HG02852 (cell line): ENCODE data around the gene NKAPL.

Source experiments
- ATAC-seq: cut with Tn5 transposase; IDR thresholded peaks from one replicate; pipeline ENCODE4 v1.9.1; 2021; ENCODE audit warnings: mild to moderate bottlenecking, moderate library complexity; ENCODE audit not compliant: unreplicated experiment

NKAPL gene

DNA sequence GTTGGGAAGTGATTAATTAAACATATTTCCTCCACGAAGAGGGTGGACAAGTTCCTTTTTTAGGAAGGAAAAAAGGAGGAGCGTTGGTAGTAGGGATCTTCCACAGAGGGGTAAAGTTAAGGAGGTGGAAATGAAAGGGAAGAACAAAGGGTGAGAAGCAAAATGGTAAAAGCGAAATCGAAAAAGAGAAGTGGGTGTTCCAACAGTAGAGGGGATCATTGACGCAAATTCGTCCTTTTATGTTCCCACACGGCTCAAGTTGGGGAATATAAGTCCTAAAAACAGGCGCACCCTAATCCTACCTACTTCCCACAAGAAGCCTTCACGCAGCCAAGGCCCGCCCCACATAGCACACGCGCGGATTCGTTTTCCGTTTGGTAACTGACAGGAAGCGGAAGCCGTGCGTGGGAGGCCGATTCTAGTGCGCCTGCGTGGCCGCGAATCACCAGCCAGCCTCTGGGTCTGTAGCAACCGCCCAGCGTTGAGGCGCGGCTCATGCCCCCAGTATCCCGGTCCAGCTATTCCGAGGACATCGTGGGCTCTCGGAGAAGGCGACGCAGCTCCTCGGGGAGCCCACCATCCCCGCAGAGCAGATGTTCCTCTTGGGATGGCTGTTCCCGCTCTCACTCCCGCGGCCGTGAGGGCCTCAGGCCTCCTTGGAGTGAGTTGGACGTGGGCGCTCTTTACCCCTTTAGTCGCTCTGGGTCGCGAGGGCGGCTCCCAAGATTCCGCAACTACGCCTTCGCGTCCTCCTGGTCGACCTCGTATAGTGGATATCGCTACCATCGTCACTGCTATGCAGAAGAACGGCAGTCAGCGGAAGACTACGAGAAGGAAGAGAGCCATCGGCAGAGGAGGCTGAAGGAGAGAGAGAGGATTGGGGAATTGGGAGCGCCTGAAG lies at the start of gene NKAPL:
TSS of gene NKAPL (plus strand) at position 421 of the 901 bp plus-strand sequence. CDS start at position 496, 75 bp downstream.
- no peak for ATAC-seq

GRCh38 chr6:28209753-28210535 lies 49.2 kb upstream of the NKAPL start:
- ATAC-seq, result no peak

- ATAC-seq, result peak; percentile 23
Measured at GRCh38 chr6:28211840-28212509, 47.1 kb upstream of the NKAPL start.

DNA sequence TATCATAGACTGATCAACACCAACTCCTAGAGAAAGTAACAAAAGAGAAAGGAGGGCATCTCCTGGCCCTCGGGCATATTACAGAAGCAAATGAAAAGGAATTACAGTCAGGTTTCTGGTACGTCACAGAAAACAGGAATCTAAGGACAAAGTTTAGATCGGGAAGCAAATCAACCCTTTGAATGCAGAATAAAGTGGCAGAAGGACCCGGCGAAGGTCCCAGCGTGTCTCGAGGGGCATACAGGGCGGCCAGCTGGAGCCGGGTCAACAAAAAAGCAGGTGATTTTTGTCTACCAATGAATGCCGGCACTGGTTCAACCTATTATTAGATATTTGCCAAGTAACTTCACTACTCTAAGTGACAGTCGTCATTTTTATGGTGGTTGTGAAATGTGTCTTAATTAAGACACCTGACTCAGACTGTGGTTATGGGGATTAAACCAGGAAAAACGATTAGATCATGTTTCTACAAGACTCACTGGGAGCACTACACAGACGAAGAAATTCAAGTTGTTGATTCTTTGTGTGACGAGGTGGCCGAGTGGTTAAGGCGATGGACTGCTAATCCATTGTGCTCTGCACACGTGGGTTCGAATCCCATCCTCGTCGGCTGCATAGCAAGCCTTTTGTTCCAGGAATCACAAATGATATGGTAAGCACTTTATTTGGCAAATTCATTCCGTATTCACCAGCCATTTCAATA lies 46.4 kb upstream of the NKAPL start:
- peak; percentile 56 for ATAC-seq

GRCh38 chr6:28213213-28213523 lies 45.9 kb upstream of the NKAPL start:
- no peak for ATAC-seq

GRCh38 chr6:28215425-28215824 lies 43.7 kb upstream of the NKAPL start:
- ATAC-seq, result no peak

DNA sequence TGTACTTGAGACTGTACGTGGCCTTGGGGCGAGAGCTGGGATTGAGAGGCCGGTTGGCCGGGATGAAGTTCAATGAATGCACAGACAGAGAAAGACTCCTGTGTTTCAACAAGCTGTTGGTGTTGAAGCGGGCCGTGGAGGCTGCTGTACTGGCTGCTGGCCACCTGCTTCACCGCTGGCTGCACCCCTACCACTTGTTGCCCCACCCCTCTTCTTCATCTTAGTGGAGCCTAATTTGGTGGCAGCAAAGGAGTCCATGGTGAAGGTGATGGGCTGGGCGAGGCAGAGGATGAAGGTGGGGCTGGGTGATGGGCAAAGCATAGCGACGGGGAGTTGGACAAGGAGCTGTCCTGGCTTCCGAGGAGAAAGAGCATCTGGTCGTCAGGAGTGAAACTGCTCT lies 41.2 kb upstream of the NKAPL start:
- ATAC-seq, result no peak

- ATAC-seq, result peak; percentile 78
Measured at GRCh38 chr6:28218312-28219248, 40.5 kb upstream of the NKAPL start.

GRCh38 chr6:28220257-28221133 lies 38.6 kb upstream of the NKAPL start:
- no peak for ATAC-seq

DNA sequence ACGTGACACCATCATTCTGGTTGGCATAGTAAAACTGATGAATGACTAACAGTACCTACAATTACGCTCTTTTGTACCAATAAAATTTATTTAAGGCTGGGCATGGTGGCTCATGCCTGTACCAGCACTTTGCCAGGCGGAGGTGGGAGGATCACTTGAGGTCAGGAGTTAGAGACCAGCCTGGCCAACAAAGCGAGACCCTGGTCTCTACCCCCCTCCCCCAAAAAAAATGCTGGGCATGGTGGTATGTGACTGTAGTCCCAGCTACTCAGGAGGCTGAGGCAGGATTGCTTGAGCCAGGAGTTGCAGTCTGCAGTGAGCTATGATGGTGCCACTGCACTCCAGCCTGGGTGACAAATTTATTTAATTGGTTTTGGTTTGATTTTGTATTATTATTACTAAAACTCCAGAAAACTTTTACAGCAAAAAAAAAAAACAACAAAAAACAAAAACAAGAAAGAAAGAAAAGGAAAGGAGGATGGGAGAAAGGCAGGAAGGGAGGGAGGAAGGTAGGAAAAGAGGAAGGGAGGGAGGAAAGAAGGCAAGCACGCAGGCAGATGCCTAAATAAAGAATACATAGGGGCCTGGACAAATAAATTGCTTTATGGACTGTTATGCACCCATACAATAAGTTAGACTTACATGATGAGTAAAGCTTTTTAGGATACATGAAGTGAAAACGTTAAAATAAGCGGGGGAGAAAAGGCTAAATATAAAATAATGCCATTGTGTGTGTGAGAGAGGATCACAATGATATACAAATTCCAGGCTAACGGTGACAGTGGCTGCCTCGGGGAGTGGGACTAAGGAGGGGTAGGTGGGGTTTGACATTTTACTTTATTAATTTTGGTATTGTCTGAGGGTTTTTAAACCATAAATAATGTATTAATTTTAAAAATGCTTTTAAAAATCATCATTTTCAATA lies 34.7 kb upstream of the NKAPL start:
- no peak for ATAC-seq

GRCh38 chr6:28225056-28225834 lies 33.9 kb upstream of the NKAPL start, which contains the start of gene ZSCAN9:
Gene ZSCAN9 (plus strand): TSS chr6:28225275. CDS start chr6:28227085, 1,810 bp downstream.
- ATAC-seq, result peak; percentile 89

DNA sequence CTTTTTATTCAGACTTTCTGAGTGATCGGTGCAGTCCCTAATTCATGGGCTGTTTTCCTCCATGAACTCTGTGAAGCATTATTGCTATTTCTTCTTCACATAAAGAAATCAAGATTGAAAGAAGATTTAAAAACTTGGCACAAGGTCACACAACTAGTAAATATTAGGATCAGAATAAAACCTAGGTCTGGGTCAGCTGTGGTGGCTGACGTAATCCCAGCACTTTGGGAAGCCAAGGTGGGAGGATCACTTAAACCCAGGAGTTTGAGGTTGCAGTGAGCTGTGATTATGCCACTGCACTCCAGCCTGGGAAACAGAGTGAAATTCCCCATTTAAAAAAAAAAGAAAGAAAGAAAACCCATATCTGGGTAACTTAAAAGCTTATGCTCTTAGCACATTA lies 32.6 kb upstream of the NKAPL start:
- no peak for ATAC-seq

DNA sequence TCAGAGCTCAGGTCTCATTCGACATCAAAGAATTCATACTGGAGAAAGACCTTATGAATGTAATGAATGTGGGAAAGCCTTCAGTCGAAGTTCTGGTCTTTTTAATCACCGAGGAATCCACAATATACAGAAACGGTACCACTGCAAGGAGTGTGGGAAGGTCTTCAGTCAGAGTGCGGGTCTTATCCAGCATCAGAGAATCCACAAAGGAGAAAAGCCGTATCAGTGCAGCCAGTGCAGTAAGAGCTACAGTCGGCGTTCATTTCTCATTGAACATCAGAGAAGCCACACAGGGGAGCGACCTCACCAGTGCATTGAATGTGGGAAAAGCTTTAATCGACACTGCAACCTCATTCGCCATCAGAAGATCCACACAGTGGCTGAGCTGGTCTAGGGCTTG lies 26.3 kb upstream of the NKAPL start:
- ATAC-seq, result no peak

DNA sequence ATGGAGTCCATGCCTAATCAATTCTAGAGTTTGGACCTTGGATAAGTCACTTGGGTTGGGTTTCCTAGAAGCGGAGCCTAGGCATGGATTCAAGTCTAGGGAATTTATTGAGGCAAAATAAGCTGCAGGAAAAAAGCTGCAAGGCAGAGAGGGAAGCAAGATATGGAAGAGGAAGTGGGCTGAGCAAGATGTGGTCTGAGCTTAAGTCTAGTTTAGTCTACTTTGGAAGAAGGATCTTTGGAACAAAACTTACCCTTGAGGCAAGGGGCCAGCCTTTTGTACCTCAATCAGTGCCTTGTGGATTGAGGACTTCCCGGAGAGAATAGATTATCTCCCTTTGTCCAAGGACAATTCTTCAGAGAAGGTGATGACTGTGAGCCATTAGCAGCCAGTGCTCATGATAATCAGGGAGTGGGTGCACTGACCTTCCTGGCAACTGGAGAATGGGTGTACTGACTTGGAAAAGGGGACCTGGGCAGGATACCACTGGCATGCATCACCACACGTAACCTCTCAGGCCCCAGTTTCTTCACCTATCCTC lies 23.1 kb upstream of the NKAPL start:
- ATAC-seq, result no peak

GRCh38 chr6:28239636-28240035 lies 19.5 kb upstream of the NKAPL start:
- ATAC-seq, result no peak

DNA sequence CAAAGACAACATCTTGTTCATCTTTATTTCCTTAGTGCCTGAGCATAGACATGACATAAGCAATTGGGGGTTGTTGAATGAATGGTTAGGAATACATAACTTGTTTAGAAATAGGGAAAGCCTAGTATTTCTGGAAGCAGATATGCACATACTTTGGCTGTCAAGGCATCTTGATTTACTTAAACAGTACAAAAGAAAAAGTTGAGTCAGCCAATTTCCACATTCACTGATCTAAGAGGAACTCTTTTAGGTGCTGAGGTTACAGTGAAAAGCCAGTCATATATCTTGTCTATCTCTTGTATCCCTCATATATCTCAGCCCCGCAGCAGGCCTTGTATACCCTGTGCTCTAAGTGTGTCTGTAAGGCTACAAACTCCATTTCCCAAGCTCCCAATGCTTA lies 18.6 kb upstream of the NKAPL start:
- ATAC-seq, result no peak

DNA sequence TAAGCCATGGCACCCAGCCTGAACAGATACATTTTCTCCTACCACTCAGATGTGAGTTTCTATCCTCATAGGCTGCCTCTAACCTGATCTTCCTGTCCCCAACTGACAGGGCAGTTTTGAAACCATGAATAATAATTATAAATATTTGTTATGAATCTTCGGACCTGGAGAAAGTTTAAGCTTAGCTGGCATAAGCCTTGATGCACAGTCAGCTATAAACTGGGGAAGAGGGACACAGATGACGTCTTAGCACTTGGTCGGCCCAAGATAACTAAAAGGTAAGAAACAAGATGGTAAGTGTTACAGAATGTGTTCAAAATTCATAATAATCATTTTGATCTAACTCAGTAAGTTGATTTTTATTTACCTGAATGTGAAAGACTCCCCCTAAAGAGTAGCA lies 15.2 kb upstream of the NKAPL start:
- ATAC-seq, result no peak
